OCI-LY3 (cell line): ENCODE measurements around the gene KRT32.

Experiments
- H2AFZ ChIP-seq: fragments of 200-600, 300-600 bp; shearing (Covaris generic); 2 replicates; pipeline ENCODE4 v1.6.0; 2014; ENCODE audit warnings: antibody characterized with exemption, low read depth, low read length
- H3K27ac ChIP-seq: fragments of 200-600, 300-600 bp; sonication (generic); 2 replicates; pipeline ENCODE4 v1.5.1; 2014; ENCODE audit warnings: mild to moderate bottlenecking, low read length, moderate library complexity, mixed read lengths
- H3K27me3 ChIP-seq: fragments of 200-600, 300-600 bp; sonication (generic); 2 replicates; pipeline ENCODE4 v1.6.1; 2014; ENCODE audit warnings: low read depth, low read length, mixed read lengths
- H3K36me3 ChIP-seq: fragments of 200-600, 300-600 bp; sonication (generic); replicated peaks from 2 replicates; pipeline ENCODE3; 2014; ENCODE audit warnings: low read depth, low read length, mixed read lengths
- H3K4me1 ChIP-seq: fragments of 300-600, 200-600 bp; sonication (generic); 2 replicates; pipeline ENCODE4 v1.6.1; 2014; ENCODE audit warnings: low read length, mixed read lengths
- H3K4me2 ChIP-seq: fragments of 200-600, 300-600 bp; sonication (generic); 2 replicates; pipeline ENCODE4 v1.6.1; 2014; ENCODE audit warnings: low read length, mixed read lengths
- H3K4me3 ChIP-seq: fragments of 300-600, 200-600 bp; sonication (generic); 2 replicates; pipeline ENCODE4 v1.5.1; 2014; ENCODE audit warnings: antibody characterized with exemption, mild to moderate bottlenecking, low read length, moderate library complexity
- H3K79me2 ChIP-seq: fragments of 300-600, 200-600 bp; shearing (Covaris generic); 2 replicates; pipeline ENCODE4 v1.6.1; 2014; ENCODE audit warnings: mild to moderate bottlenecking, low read length, mixed read lengths
- H3K9ac ChIP-seq: fragments of 300-600, 200-600 bp; shearing (Covaris generic); 2 replicates; pipeline ENCODE4 v1.6.0; 2014; ENCODE audit warnings: mild to moderate bottlenecking, low read length, moderate library complexity
- H3K9me3 ChIP-seq: fragments of 200-600, 300-600 bp; shearing (Covaris generic); 2 replicates; pipeline ENCODE4 v1.6.1; 2014; ENCODE audit warnings: low read length, mixed read lengths; ENCODE audit not compliant: insufficient read depth
- H4K20me1 ChIP-seq: fragments of 200-600, 300-600 bp; sonication (generic); 2 replicates; pipeline ENCODE4 v1.6.1; 2016; ENCODE audit warnings: low read length, mixed read lengths; ENCODE audit not compliant: insufficient read depth
- CTCF ChIP-seq: fragments of 200-600, 300-600 bp; sonication (generic); IDR thresholded peaks from 2 replicates; pipeline ENCODE4 v1.5.1; 2014; ENCODE audit warnings: antibody characterized with exemption, low read length, low read depth
- EZH2phosphoT487 ChIP-seq: fragments of 200-600 bp; shearing (Covaris generic); IDR thresholded peaks from 2 replicates; pipeline ENCODE4 v1.6.1; 2018; ENCODE audit warnings: antibody characterized with exemption, mixed run types, low read depth

The KRT32 gene

GRCh38 chr17:41478237-41478636 lies 11.1 kb upstream of the KRT32 start:
- Histone ChIP-seq H3K79me2 (no peaks in the 10 kb centered on the region), H3K36me3 (no peaks in the 10 kb centered on the region), H3K4me1 (peaks cover 10% of the 10 kb centered on the region), H3K27me3 (0 out of 2 replicates have a peak, but pooled peaks cover 3% of the 10 kb centered on the region), H3K4me2 (no peak overlapping the region), H3K9me3 (no peaks in the 10 kb centered on the region), H3K27ac (no peak overlapping the region), H3K9ac (no peak overlapping the region), H2AFZ (no peak overlapping the region), H3K4me3 (no peak overlapping the region), H4K20me1 (no peaks in the 10 kb centered on the region)
- TF ChIP-seq CTCF: no peak
- no peak for TF ChIP-seq EZH2phosphoT487

- TF ChIP-seq EZH2phosphoT487: no peak
- TF ChIP-seq CTCF: no peak
- Histone ChIP-seq H3K4me2 (no peak overlapping the region), H4K20me1 (no peaks in the 10 kb centered on the region), H3K4me1 (peaks cover 10% of the 10 kb centered on the region), H3K9me3 (no peaks in the 10 kb centered on the region), H3K9ac (no peak overlapping the region), H3K4me3 (no peak overlapping the region), H2AFZ (no peak overlapping the region), H3K79me2 (no peaks in the 10 kb centered on the region), H3K27me3 (peaks cover 3% of the 10 kb centered on the region; the same call in 1 of the 2 replicates), H3K36me3 (no peaks in the 10 kb centered on the region), H3K27ac (no peak overlapping the region)
These were observed 10.0 kb upstream of the KRT32 start for GRCh38 chr17:41476866-41477815.

- H3K79me2 ChIP-seq: no peaks in the 10 kb centered on the region
- no peaks in the 10 kb centered on the region for H3K9me3 ChIP-seq
- no peak overlapping the region for H3K9ac ChIP-seq
- TF ChIP-seq CTCF (no peak), EZH2phosphoT487 (no peak)
- no peaks in the 10 kb centered on the region for H4K20me1 ChIP-seq
- no peak overlapping the region for H3K27ac ChIP-seq
- no peak overlapping the region for H3K4me3 ChIP-seq
- H2AFZ ChIP-seq: no peak overlapping the region
- H3K4me1 ChIP-seq: peaks cover 8% of the 10 kb centered on the region
- peaks cover 3% of the 10 kb centered on the region; the same call in 1 of the 2 replicates for H3K27me3 ChIP-seq
- H3K36me3 ChIP-seq: no peaks in the 10 kb centered on the region
- H3K4me2 ChIP-seq: no peak overlapping the region
These were observed 8.2 kb upstream of the KRT32 start for GRCh38 chr17:41475421-41475820.

GRCh38 chr17:41474863-41475262 lies 7.7 kb upstream of the KRT32 start:
- no peak overlapping the region for H3K4me3 ChIP-seq
- H3K27me3 ChIP-seq: peaks cover 3% of the 10 kb centered on the region; the same call in 1 of the 2 replicates
- H3K9ac ChIP-seq: no peak overlapping the region
- H3K36me3 ChIP-seq: no peaks in the 10 kb centered on the region
- H3K9me3 ChIP-seq: no peaks in the 10 kb centered on the region
- H3K4me2 ChIP-seq: no peak overlapping the region
- H4K20me1 ChIP-seq: no peaks in the 10 kb centered on the region
- H2AFZ ChIP-seq: no peak overlapping the region
- H3K79me2 ChIP-seq: no peaks in the 10 kb centered on the region
- peaks cover 3% of the 10 kb centered on the region for H3K4me1 ChIP-seq
- TF ChIP-seq CTCF (no peak), EZH2phosphoT487 (no peak)
- H3K27ac ChIP-seq: no peak overlapping the region
